Activated CD8-positive, alpha-beta memory T cell treated with anti-CD3 and anti-CD28 coated beads for 4 hours (primary cell): ENCODE data around the gene MED29.

ENCODE experiments used
- DNase-seq, 2 donors: peaks; one replicate each; pipeline ENCODE4 v3.0.0-alpha.2; 2020; ENCODE audit warnings: low read depth in 2 of 2

The MED29 gene

GRCh38 chr19:39410017-39410830 lies 19.0 kb downstream of the MED29 start:
- no peak for DNase-seq

- no peak for DNase-seq
Observed at GRCh38 chr19:39410831-39411080, 19.6 kb downstream of the MED29 start.

- DNase-seq, result no peak
Observed at GRCh38 chr19:39411081-39411831, 20.1 kb downstream of the MED29 start.

GRCh38 chr19:39411832-39412099 lies 20.6 kb downstream of the MED29 start:
- DNase-seq, result peak; percentile 85

- DNase-seq, result peak; percentile 91 to 93
Observed at GRCh38 chr19:39412100-39412866, 21.1 kb downstream of the MED29 start, which contains the start of gene PLEKHG2. PLEKHG2 (plus strand) TSS chr19:39412669; CDS start chr19:39414087, 1,418 bp downstream.

GRCh38 chr19:39412867-39413271 lies 21.7 kb downstream of the MED29 start:
- DNase-seq, result no peak

GRCh38 chr19:39413272-39413910 lies 22.2 kb downstream of the MED29 start:
- no peak for DNase-seq

- DNase-seq, result no peak
Observed at GRCh38 chr19:39413911-39414608, 22.9 kb downstream of the MED29 start.

GRCh38 chr19:39415111-39416046 lies 24.2 kb downstream of the MED29 start:
- no peak for DNase-seq

- no peak for DNase-seq
Observed at GRCh38 chr19:39416152-39417120, 25.3 kb downstream of the MED29 start.

- DNase-seq, result no peak
Observed at GRCh38 chr19:39417463-39418181, 26.4 kb downstream of the MED29 start.

- DNase-seq, result no peak
Observed at GRCh38 chr19:39419003-39419402, 27.8 kb downstream of the MED29 start.

- DNase-seq, result no peak
Observed at GRCh38 chr19:39420769-39421168, 29.6 kb downstream of the MED29 start.

GRCh38 chr19:39422020-39422419 lies 30.8 kb downstream of the MED29 start:
- no peak for DNase-seq

GRCh38 chr19:39423258-39424086 lies 32.3 kb downstream of the MED29 start:
- no peak for DNase-seq

- DNase-seq, result no peak
Observed at GRCh38 chr19:39424934-39425333, 33.8 kb downstream of the MED29 start.

- DNase-seq, result no peak
Observed at GRCh38 chr19:39425744-39426143, 34.6 kb downstream of the MED29 start.

GRCh38 chr19:39426170-39426569 lies 35.0 kb downstream of the MED29 start:
- no peak for DNase-seq
